ENCODE data around the gene VSTM1. TPM values are rescaled to one million over a fixed set of nuclear protein-coding genes. Genes with fewer than 3 reads are reported as not detected.

VSTM1 gene
- total RNA-seq, 2 experiments from 2014 or later = not detected

DNA sequence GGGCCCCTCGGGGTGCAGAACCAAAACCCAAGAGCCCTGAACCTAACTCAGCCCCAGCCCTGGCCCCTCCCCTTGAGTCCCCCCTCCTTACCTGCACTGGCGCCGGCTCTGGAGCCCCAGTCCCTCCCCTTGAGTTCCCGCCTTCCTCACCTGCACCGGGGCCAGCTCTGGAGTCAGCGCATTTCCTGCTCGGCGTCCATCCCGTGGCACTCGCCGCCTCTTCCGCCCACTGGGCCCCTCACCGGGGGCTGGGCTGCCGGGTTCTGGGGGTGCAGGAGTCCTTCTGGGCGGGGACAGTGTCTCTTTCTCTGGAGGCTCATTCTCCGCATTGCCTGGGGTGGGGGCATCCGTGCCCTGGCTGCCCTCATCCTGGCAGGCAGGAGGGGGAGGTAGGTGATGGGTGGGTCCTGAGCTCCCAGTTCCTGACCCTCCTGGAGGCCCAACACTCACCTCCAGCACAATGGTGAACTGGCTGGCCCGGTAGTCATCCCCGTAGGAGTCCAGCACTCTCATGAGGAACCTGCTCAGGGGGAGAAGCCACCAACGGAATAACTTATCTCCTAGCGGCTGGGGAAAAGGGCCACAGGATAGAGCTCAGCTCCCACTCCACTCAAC, 44.3 kb upstream of the VSTM1 start:
- intact Hi-C loops (cut with micrococcal nuclease; ENCODE audit: unreplicated experiment) = no loop called here
- H3K36me3 ChIP-seq (ENCODE audit: insufficient read depth, low read length) = peaks cover 73% of the 10 kb centered on the region
- H3K9me3 ChIP-seq (ENCODE audit: low read length) = no peaks in the 10 kb centered on the region
- peaks cover 7% of the 10 kb centered on the region for H3K4me1 ChIP-seq (ENCODE audit: insufficient read depth, low read length, poor library complexity, severe bottlenecking)
- no peak for DNase-seq (ENCODE audit: low spot score)
- no peaks in the 10 kb centered on the region for H3K9me2 ChIP-seq (ENCODE audit: insufficient read depth, low read length)
- TF ChIP-seq, protein P1, sequence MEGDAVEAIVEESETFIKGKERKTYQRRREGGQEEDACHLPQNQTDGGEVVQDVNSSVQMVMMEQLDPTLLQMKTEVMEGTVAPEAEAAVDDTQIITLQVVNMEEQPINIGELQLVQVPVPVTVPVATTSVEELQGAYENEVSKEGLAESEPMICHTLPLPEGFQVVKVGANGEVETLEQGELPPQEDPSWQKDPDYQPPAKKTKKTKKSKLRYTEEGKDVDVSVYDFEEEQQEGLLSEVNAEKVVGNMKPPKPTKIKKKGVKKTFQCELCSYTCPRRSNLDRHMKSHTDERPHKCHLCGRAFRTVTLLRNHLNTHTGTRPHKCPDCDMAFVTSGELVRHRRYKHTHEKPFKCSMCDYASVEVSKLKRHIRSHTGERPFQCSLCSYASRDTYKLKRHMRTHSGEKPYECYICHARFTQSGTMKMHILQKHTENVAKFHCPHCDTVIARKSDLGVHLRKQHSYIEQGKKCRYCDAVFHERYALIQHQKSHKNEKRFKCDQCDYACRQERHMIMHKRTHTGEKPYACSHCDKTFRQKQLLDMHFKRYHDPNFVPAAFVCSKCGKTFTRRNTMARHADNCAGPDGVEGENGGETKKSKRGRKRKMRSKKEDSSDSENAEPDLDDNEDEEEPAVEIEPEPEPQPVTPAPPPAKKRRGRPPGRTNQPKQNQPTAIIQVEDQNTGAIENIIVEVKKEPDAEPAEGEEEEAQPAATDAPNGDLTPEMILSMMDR (conservative IDR thresholded peaks at IDR 0.05; ENCODE audit: low read length) = no peak
- TF ChIP-seq EZH2phosphoT487 (IDR thresholded peaks at IDR 0.05; ENCODE audit: borderline replicate concordance, low read depth, low read length) = no peak
- no peak overlapping the region for H3K27ac ChIP-seq (ENCODE audit: low read depth, low read length, poor library complexity, severe bottlenecking)
- peaks cover 25% of the 10 kb centered on the region; the same call in 1 of the 2 replicates for H3K79me2 ChIP-seq (ENCODE audit: insufficient read depth, low read depth, low read length)
- H3K4me2 ChIP-seq (ENCODE audit: low read length) = no peak overlapping the region
- no peak overlapping the region for H3K4me3 ChIP-seq (ENCODE audit: low read depth, low read length, poor library complexity, severe bottlenecking)
- no peaks in the 10 kb centered on the region for H4K20me1 ChIP-seq (ENCODE audit: insufficient read depth, low read length)
- POLR2A ChIA-PET = no interaction called here
- no peak overlapping the region for H2AFZ ChIP-seq (ENCODE audit: low read length)
- CTCF ChIA-PET (ENCODE audit: unreplicated experiment) = no interaction called here
- BruUV-seq (replicated peaks) = no TSS peak

DNA sequence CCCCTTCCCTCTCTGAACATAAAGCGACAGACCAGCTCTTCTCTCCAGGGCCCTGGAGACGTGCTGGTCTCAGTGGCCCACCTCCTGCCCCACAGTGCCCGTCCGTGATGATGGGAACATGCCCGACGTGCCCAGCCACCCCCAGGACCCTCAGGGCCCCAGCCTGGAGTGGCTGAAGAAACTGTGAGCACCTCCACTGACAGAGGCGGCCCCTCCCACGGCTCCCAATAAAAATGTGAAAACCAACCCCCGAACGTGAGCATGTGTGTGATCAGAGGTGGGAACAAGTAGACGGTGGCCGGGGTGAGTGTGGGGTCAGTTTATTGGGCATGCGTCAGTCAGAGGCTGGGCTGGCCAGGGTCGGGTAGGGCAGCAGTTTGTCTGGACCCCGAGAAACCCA, 43.0 kb upstream of the VSTM1 start:
- Histone ChIP-seq H3K36me3 (ENCODE audit: insufficient read depth, low read length) (peaks cover 63% of the 10 kb centered on the region), H3K79me2 (ENCODE audit: insufficient read depth, low read depth, low read length) (peaks cover 27% of the 10 kb centered on the region; the same call in 1 of the 2 replicates), H3K9me2 (ENCODE audit: insufficient read depth, low read length) (no peaks in the 10 kb centered on the region), H3K4me2 (ENCODE audit: low read length) (no peak overlapping the region), H3K27ac (ENCODE audit: low read depth, low read length, poor library complexity, severe bottlenecking) (no peak overlapping the region), H3K9me3 (ENCODE audit: low read length) (no peaks in the 10 kb centered on the region), H4K20me1 (ENCODE audit: insufficient read depth, low read length) (no peaks in the 10 kb centered on the region), H3K4me1 (ENCODE audit: insufficient read depth, low read length, poor library complexity, severe bottlenecking) (peaks cover 11% of the 10 kb centered on the region), H2AFZ (ENCODE audit: low read length) (no peak overlapping the region), H3K4me3 (ENCODE audit: low read depth, low read length, poor library complexity, severe bottlenecking) (no peak overlapping the region)
- no TSS peak for BruUV-seq (replicated peaks)
- CTCF ChIA-PET (ENCODE audit: unreplicated experiment) = no interaction called here
- intact Hi-C loops (cut with micrococcal nuclease; ENCODE audit: unreplicated experiment) = no loop called here
- DNase-seq (ENCODE audit: low spot score) = no peak
- TF ChIP-seq EZH2phosphoT487 (IDR thresholded peaks at IDR 0.05; ENCODE audit: borderline replicate concordance, low read depth, low read length) = no peak
- TF ChIP-seq, protein P1 (conservative IDR thresholded peaks at IDR 0.05; ENCODE audit: low read length) = no peak
- POLR2A ChIA-PET = no interaction called here

DNA sequence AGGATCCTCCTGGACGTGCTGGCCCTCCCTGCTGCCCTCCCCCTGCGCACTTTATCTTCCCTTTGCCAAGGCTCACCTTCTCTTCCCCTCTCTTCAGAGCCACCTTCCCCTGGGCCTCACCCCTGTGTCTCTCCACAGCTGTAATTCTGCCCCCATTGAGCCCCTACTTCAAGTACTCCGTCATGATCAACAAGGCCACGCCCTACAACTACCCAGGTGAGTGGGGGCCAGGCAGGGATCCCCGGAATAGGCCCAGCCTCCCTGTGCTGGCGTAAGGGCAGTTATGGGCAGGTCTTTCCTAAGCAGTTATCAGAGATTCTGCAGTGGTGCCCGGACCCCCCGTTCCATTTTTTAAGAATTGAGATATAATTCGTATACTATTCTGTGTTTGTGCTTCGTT, 42.1 kb upstream of the VSTM1 start:
- intact Hi-C loops (cut with micrococcal nuclease; ENCODE audit: unreplicated experiment) = no loop called here
- POLR2A ChIA-PET = no interaction called here
- TF ChIP-seq, protein P1 (conservative IDR thresholded peaks at IDR 0.05; ENCODE audit: low read length) = no peak
- no peak for DNase-seq (ENCODE audit: low spot score)
- peaks cover 57% of the 10 kb centered on the region for H3K36me3 ChIP-seq (ENCODE audit: insufficient read depth, low read length)
- peaks cover 27% of the 10 kb centered on the region; the same call in 1 of the 2 replicates for H3K79me2 ChIP-seq (ENCODE audit: insufficient read depth, low read depth, low read length)
- CTCF ChIA-PET (ENCODE audit: unreplicated experiment) = no interaction called here
- no peaks in the 10 kb centered on the region for H3K9me3 ChIP-seq (ENCODE audit: low read length)
- H2AFZ ChIP-seq (ENCODE audit: low read length) = no peak overlapping the region
- peaks cover 11% of the 10 kb centered on the region for H3K4me1 ChIP-seq (ENCODE audit: insufficient read depth, low read length, poor library complexity, severe bottlenecking)
- no TSS peak for BruUV-seq (replicated peaks)
- no peak overlapping the region for H3K4me2 ChIP-seq (ENCODE audit: low read length)
- H3K27ac ChIP-seq (ENCODE audit: low read depth, low read length, poor library complexity, severe bottlenecking) = no peak overlapping the region
- H3K9me2 ChIP-seq (ENCODE audit: insufficient read depth, low read length) = no peaks in the 10 kb centered on the region
- no peak overlapping the region for H3K4me3 ChIP-seq (ENCODE audit: low read depth, low read length, poor library complexity, severe bottlenecking)
- no peaks in the 10 kb centered on the region for H4K20me1 ChIP-seq (ENCODE audit: insufficient read depth, low read length)
